ENCODE measurements around the gene ZNF654.

GRCh38 chr3:88028876-88029275, 30.2 kb upstream of the ZNF654 start:
- TF ChIP-seq POLR2AphosphoS5 (IDR thresholded peaks at IDR 0.05) (no peak), EP300 (IDR thresholded peaks at IDR 0.05) (no peak)

All from esophagus muscularis mucosa (tissue), 3 donors.